Measurements from ENCODE around the gene MAP3K7. TPM values are rescaled to one million over a fixed set of nuclear protein-coding genes. Genes with fewer than 3 reads are reported as not detected.

MAP3K7 gene
- 10.9 and 12.7 TPM in 2 replicates for total RNA-seq (2014; rRNA removed; shearing (Covaris generic))

- peak; percentile 96 for DNase-seq (ENCODE audit: low spot score)
Measured at GRCh38 chr6:90586836-90587638, at the start of gene MAP3K7. Gene MAP3K7, minus strand, starts transcription at chr6:90587072. Its CDS starts 189 bp downstream, at chr6:90586883.

GRCh38 chr6:90631046-90631445, 44.2 kb upstream of the MAP3K7 start:
- no peak for DNase-seq (ENCODE audit: low spot score)

GRCh38 chr6:90621581-90621980, 34.7 kb upstream of the MAP3K7 start:
- DNase-seq (ENCODE audit: low spot score): no peak

GRCh38 chr6:90619221-90619620, 32.3 kb upstream of the MAP3K7 start:
- DNase-seq (ENCODE audit: low spot score): no peak

- DNase-seq (ENCODE audit: low spot score): no peak
Measured at GRCh38 chr6:90612313-90612680, 25.4 kb upstream of the MAP3K7 start.

- DNase-seq (ENCODE audit: low spot score): no peak
Measured at GRCh38 chr6:90611543-90612312, 24.9 kb upstream of the MAP3K7 start.

GRCh38 chr6:90610751-90611542, 24.1 kb upstream of the MAP3K7 start:
- DNase-seq (ENCODE audit: low spot score): no peak

GRCh38 chr6:90610301-90610750, 23.5 kb upstream of the MAP3K7 start:
- DNase-seq (ENCODE audit: low spot score): no peak

- DNase-seq (ENCODE audit: low spot score): no peak
Measured at GRCh38 chr6:90605749-90606340, 19.0 kb upstream of the MAP3K7 start.

- DNase-seq (ENCODE audit: low spot score): no peak
Measured at GRCh38 chr6:90604546-90604945, 17.7 kb upstream of the MAP3K7 start.

- no peak for DNase-seq (ENCODE audit: low spot score)
Measured at GRCh38 chr6:90599151-90599550, 12.3 kb upstream of the MAP3K7 start.

GRCh38 chr6:90598192-90598951, 11.5 kb upstream of the MAP3K7 start:
- DNase-seq (ENCODE audit: low spot score): no peak

- DNase-seq (ENCODE audit: low spot score): no peak
Measured at GRCh38 chr6:90596967-90597539, 10.2 kb upstream of the MAP3K7 start.

GRCh38 chr6:90595854-90596253, 9.0 kb upstream of the MAP3K7 start:
- DNase-seq (ENCODE audit: low spot score): no peak

- peak; percentile 19 for DNase-seq (ENCODE audit: low spot score)
Measured at GRCh38 chr6:90586546-90586835, 381 bp downstream of the MAP3K7 start.

- no peak for DNase-seq (ENCODE audit: low spot score)
Measured at GRCh38 chr6:90584636-90585255, 2.1 kb downstream of the MAP3K7 start.

GRCh38 chr6:90583836-90584481, 2.9 kb downstream of the MAP3K7 start:
- DNase-seq (ENCODE audit: low spot score): no peak

- DNase-seq (ENCODE audit: low spot score): no peak
Measured at GRCh38 chr6:90583179-90583835, 3.6 kb downstream of the MAP3K7 start.

GRCh38 chr6:90581146-90581545, 5.7 kb downstream of the MAP3K7 start:
- no peak for DNase-seq (ENCODE audit: low spot score)
